GM23338 (cell line): Measurements from ENCODE around the gene PRMT1.

ENCODE experiments used
- CTCF ChIP-seq, 2 experiments: fragments of 200-600 bp in 1 of 2; sonication (generic) in 1 of 2; conservative IDR thresholded peaks; 2 replicates each; pipeline versions ENCODE4 v1.5.1 to v1.6.1; 2016 to 2017; ENCODE audit warnings: antibody characterized with exemption in 2 of 2, low read depth in 2 of 2, mild to moderate bottlenecking in 2 of 2, moderate library complexity in 1 of 2
- EZH2phosphoT487 ChIP-seq: fragments of 200-600 bp; sonication (generic); IDR thresholded peaks from one replicate; pipeline ENCODE4 v1.8.1; 2018; ENCODE audit warnings: antibody characterized with exemption; ENCODE audit not compliant: unreplicated experiment

GRCh38 chr19:49645995-49646394, 31.1 kb upstream of the PRMT1 start:
- TF ChIP-seq CTCF (conservative IDR thresholded peaks at IDR 0.05; ENCODE audit: low read depth in 2 of 2) (no peak), EZH2phosphoT487 (no peak)
